HepG2 (cell line): ENCODE measurements around the gene ZNF829. TPM values are rescaled to one million over a fixed set of nuclear protein-coding genes. Genes with fewer than 3 reads are reported as not detected.
A peak's percentile ranks its signal among the peaks of the same experiment; 100 is the strongest.

Experiments
- FOXK1 ChIP-seq: sonication (generic); formaldehyde crosslinking; IDR thresholded peaks from 2 replicates; pipeline ENCODE4 v1.4.0; 2020; ENCODE audit warnings: low read depth, missing genetic modification reagents, borderline replicate concordance
- GTF2F1 ChIP-seq: fragments of 150-350 bp; IDR thresholded peaks from 2 replicates; pipeline ENCODE4 v1.6.1; 2014; ENCODE audit warnings: low read length
- HMG20B ChIP-seq: conservative IDR thresholded peaks from 2 replicates; pipeline ENCODE4 v1.6.1; 2016; ENCODE audit warnings: missing genetic modification reagents, missing compliant biosample characterization
- KAT8 ChIP-seq: IDR thresholded peaks from 2 replicates; pipeline ENCODE4 v1.6.1; 2016; ENCODE audit warnings: missing genetic modification reagents, missing compliant biosample characterization
- MIER2 ChIP-seq: IDR thresholded peaks from 2 replicates; pipeline ENCODE4 v1.6.1; 2016; ENCODE audit warnings: missing biosample characterization, missing genetic modification reagents
- NFIB ChIP-seq: sonication (generic); formaldehyde crosslinking; IDR thresholded peaks from 2 replicates; pipeline ENCODE4 v1.9.0; 2021; ENCODE audit warnings: missing genetic modification reagents, mild to moderate bottlenecking, borderline replicate concordance
- ONECUT2 ChIP-seq: sonication (generic); formaldehyde crosslinking; IDR thresholded peaks from 2 replicates; pipeline ENCODE4 v1.4.0; 2020; ENCODE audit warnings: missing genetic modification reagents
- RFX3 ChIP-seq: IDR thresholded peaks from 2 replicates; pipeline ENCODE4 v1.6.1; 2016; ENCODE audit warnings: missing biosample characterization, missing genetic modification reagents
- TCF12 ChIP-seq, 2 experiments: fragments of 450-650 bp in 1 of 2; sonication (generic) in 1 of 2; formaldehyde crosslinking in 1 of 2; IDR thresholded peaks; 2 replicates each; pipeline versions ENCODE4 v1.6.1 to v1.8.0; 2017 to 2022; ENCODE audit warnings: antibody characterized with exemption in 1 of 2, mild to moderate bottlenecking in 1 of 2, missing genetic modification reagents in 1 of 2, moderate library complexity in 1 of 2
- THAP11 ChIP-seq: IDR thresholded peaks from 2 replicates; pipeline ENCODE4 v1.6.1; 2016; ENCODE audit warnings: missing biosample characterization, missing genetic modification reagents
- ZFY ChIP-seq: sonication (generic); formaldehyde crosslinking; IDR thresholded peaks from 2 replicates; pipeline ENCODE4 v1.4.0; 2020; ENCODE audit warnings: missing genetic modification reagents
- ZNF30 ChIP-seq: sonication (generic); formaldehyde crosslinking; IDR thresholded peaks from 2 replicates; pipeline ENCODE4 v1.5.0; 2020; ENCODE audit warnings: mild to moderate bottlenecking, missing genetic modification reagents
- ZNF367 ChIP-seq: sonication (generic); formaldehyde crosslinking; IDR thresholded peaks from 2 replicates; pipeline ENCODE4 v1.4.0; 2020; ENCODE audit warnings: missing genetic modification reagents, borderline replicate concordance
- ZNF382 ChIP-seq: sonication (generic); formaldehyde crosslinking; IDR thresholded peaks from 2 replicates; pipeline ENCODE4 v1.5.0; 2020; ENCODE audit warnings: missing genetic modification reagents, mild to moderate bottlenecking, borderline replicate concordance
- ZNF543 ChIP-seq: sonication (generic); formaldehyde crosslinking; IDR thresholded peaks from 2 replicates; pipeline ENCODE4 v1.4.0; 2020; ENCODE audit warnings: mild to moderate bottlenecking, missing genetic modification reagents
- ZSCAN12 ChIP-seq: sonication (generic); formaldehyde crosslinking; IDR thresholded peaks from 2 replicates; pipeline ENCODE4 v1.9.0; 2021; ENCODE audit warnings: mild to moderate bottlenecking, missing genetic modification reagents
- ZZZ3 ChIP-seq: sonication (generic); formaldehyde crosslinking; IDR thresholded peaks from 2 replicates; pipeline ENCODE4 v1.4.0; 2020; ENCODE audit warnings: missing genetic modification reagents, mild to moderate bottlenecking, borderline replicate concordance
- polyA plus RNA-seq, 8 experiments: library from polyadenylated mRNA; depleted of rRNA in 3 of 8; stranded (reverse) in 7 of 8; unstranded in 1 of 8; fragments of >200 nt; fragmentation: Illumina TruSeq in 4 of 8; extraction: Trizol in 4 of 8; gene quantifications; 2 replicates each; pipeline versions ENCODE4 v1.2.1 to v1.2.3, GENCODE V29; 2011 to 2016; ENCODE audit warnings: low read depth in 4 of 8, missing spikeins in 1 of 8, mixed read lengths in 1 of 8; ENCODE audit not compliant: insufficient read depth in 1 of 8
- total RNA-seq, 5 experiments: library from RNA; depleted of rRNA; stranded (reverse); fragments of >200 nt; fragmentation: Illumina TruSeq; extraction: Trizol; gene quantifications; 2 replicates each; pipeline ENCODE4 v1.2.3, GENCODE V29; 2016; ENCODE audit warnings: low read depth in 1 of 5
- TF ChIP-seq, protein P1 (sequence below): sonication (generic); formaldehyde crosslinking; IDR thresholded peaks from 2 replicates; pipeline ENCODE4 v1.9.0; 2021; ENCODE audit warnings: missing genetic modification reagents, borderline replicate concordance
- TF ChIP-seq, protein P2 (sequence below): sonication (generic); formaldehyde crosslinking; IDR thresholded peaks from 2 replicates; pipeline ENCODE4 v1.8.1; 2022; ENCODE audit warnings: mild to moderate bottlenecking, missing genetic modification reagents
- TF ChIP-seq, protein P3 (sequence below): sonication (generic); formaldehyde crosslinking; IDR thresholded peaks from one replicate; pipeline ENCODE4 v1.5.1; 2020; ENCODE audit warnings: mild to moderate bottlenecking, missing genetic modification reagents; ENCODE audit errors: not compliant biosample characterization

Gene ZNF829
- total and polyA plus RNA-seq, 2 of the 13 experiments (the other 11 are each of a cell fraction or from before 2014, with no cell fraction given): 0.15 to 0.86 TPM

DNA sequence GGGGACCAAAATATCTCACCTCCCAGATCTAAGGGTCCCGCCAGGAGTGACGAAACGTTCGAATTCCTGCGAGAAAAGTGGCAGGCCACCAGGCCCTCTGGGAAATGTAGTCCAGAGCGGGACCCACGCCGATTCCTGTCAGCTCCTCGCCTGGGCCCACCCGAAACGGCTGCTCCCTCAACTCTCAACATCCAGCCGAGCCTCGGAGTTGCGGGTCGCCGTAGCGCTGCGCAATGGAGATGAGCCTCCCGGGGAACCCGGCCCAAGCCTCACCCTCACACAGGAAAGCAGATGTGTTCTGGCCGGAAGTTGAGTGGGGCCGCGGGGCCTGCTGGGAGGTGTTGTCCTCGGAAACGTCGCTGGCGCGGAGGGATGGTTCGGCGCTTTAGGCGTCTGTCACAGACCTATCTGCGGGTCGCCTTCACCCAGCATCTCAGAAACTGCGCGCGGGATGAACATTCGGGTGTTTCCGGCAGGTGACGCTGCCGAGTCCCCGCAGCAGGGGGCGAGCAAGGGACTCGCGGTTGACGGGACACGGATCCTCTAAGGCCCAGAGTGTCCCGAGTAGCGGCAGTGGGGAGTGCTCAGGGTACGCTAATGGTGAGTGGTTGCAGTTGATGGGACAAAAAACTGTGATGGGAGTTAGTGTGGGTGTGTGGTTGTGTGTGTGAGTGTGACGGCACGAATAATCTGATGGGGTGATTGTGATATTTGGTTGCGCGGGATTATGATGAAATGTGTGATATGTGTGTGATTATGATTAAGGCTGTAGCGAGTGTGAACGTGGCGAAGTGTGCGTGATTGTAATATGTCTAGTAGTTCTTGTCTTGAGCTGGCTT lies at the start of gene ZNF829, which contains the start of gene ZNF568 (continued):
- TF ChIP-seq MIER2 (CRISPR knock-in tag): no peak
- no peak for TF ChIP-seq ZZZ3 (CRISPR knock-in tag)
- TF ChIP-seq GTF2F1: no peak
- peak; percentile 47 for TF ChIP-seq KAT8
- TF ChIP-seq, protein P1, sequence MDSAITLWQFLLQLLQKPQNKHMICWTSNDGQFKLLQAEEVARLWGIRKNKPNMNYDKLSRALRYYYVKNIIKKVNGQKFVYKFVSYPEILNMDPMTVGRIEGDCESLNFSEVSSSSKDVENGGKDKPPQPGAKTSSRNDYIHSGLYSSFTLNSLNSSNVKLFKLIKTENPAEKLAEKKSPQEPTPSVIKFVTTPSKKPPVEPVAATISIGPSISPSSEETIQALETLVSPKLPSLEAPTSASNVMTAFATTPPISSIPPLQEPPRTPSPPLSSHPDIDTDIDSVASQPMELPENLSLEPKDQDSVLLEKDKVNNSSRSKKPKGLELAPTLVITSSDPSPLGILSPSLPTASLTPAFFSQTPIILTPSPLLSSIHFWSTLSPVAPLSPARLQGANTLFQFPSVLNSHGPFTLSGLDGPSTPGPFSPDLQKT: no peak
- TF ChIP-seq ZNF30: no peak
- no peak for TF ChIP-seq ZNF543 (CRISPR knock-in tag)
- TF ChIP-seq ZFY: peak; percentile 69
- TF ChIP-seq NFIB (CRISPR knock-in tag): no peak
- no peak for TF ChIP-seq ZNF382 (CRISPR knock-in tag)
- TF ChIP-seq TCF12 (IDR thresholded peaks at IDR 0.05): no peak
- no peak for TF ChIP-seq TCF12 (CRISPR knock-in tag; IDR thresholded peaks at IDR 0.05)
- TF ChIP-seq, protein P2, sequence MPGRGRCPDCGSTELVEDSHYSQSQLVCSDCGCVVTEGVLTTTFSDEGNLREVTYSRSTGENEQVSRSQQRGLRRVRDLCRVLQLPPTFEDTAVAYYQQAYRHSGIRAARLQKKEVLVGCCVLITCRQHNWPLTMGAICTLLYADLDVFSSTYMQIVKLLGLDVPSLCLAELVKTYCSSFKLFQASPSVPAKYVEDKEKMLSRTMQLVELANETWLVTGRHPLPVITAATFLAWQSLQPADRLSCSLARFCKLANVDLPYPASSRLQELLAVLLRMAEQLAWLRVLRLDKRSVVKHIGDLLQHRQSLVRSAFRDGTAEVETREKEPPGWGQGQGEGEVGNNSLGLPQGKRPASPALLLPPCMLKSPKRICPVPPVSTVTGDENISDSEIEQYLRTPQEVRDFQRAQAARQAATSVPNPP: no peak
- TF ChIP-seq ZSCAN12 (CRISPR knock-in tag): no peak
- TF ChIP-seq ONECUT2: no peak
- TF ChIP-seq ZNF367 (CRISPR knock-in tag): no peak
- TF ChIP-seq, protein P3, sequence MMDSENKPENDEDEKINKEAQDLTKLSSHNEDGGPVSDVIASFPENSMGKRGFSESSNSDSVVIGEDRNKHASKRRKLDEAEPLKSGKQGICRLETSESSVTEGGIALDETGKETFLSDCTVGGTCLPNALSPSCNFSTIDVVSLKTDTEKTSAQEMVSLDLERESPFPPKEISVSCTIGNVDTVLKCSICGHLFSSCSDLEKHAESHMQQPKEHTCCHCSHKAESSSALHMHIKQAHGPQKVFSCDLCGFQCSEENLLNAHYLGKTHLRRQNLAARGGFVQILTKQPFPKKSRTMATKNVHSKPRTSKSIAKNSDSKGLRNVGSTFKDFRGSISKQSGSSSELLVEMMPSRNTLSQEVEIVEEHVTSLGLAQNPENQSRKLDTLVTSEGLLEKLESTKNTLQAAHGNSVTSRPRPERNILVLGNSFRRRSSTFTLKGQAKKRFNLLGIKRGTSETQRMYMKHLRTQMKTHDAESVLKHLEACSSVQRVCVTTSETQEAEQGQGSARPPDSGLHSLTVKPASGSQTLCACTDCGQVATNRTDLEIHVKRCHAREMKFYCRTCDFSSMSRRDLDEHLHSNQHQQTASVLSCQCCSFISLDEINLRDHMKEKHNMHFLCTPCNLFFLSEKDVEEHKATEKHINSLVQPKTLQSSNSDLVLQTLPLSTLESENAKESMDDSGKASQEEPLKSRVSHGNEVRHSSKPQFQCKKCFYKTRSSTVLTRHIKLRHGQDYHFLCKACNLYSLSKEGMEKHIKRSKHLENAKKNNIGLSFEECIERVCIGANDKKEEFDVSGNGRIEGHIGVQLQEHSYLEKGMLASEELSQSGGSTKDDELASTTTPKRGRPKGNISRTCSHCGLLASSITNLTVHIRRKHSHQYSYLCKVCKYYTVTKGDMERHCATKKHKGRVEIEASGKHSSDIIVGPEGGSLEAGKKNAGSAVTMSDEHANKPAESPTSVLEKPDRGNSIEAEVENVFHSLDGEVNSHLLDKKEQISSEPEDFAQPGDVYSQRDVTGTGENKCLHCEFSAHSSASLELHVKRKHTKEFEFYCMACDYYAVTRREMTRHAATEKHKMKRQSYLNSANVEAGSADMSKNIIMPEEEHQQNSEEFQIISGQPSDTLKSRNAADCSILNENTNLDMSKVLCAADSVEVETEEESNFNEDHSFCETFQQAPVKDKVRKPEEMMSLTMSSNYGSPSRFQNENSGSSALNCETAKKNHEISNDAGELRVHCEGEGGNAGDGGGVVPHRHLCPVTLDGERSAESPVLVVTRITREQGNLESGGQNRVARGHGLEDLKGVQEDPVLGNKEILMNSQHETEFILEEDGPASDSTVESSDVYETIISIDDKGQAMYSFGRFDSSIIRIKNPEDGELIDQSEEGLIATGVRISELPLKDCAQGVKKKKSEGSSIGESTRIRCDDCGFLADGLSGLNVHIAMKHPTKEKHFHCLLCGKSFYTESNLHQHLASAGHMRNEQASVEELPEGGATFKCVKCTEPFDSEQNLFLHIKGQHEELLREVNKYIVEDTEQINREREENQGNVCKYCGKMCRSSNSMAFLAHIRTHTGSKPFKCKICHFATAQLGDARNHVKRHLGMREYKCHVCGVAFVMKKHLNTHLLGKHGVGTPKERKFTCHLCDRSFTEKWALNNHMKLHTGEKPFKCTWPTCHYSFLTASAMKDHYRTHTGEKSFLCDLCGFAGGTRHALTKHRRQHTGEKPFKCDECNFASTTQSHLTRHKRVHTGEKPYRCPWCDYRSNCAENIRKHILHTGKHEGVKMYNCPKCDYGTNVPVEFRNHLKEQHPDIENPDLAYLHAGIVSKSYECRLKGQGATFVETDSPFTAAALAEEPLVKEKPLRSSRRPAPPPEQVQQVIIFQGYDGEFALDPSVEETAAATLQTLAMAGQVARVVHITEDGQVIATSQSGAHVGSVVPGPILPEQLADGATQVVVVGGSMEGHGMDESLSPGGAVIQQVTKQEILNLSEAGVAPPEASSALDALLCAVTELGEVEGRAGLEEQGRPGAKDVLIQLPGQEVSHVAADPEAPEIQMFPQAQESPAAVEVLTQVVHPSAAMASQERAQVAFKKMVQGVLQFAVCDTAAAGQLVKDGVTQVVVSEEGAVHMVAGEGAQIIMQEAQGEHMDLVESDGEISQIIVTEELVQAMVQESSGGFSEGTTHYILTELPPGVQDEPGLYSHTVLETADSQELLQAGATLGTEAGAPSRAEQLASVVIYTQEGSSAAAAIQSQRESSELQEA (CRISPR knock-in tag): no peak
- no peak for TF ChIP-seq HMG20B (CRISPR knock-in tag)
- peak; percentile 95 for TF ChIP-seq THAP11 (CRISPR knock-in tag)
- TF ChIP-seq RFX3 (CRISPR knock-in tag): no peak
- TF ChIP-seq FOXK1 (CRISPR knock-in tag): no peak
